GM19193 (cell line): Measurements from ENCODE around the gene SCN10A.

Source experiments
- POLR2A ChIP-seq: IDR thresholded peaks from 4 replicates; pipeline ENCODE4 v1.6.1; 2011; ENCODE audit not compliant: insufficient read depth, insufficient read length; ENCODE audit errors: extremely low read depth

The SCN10A gene

DNA sequence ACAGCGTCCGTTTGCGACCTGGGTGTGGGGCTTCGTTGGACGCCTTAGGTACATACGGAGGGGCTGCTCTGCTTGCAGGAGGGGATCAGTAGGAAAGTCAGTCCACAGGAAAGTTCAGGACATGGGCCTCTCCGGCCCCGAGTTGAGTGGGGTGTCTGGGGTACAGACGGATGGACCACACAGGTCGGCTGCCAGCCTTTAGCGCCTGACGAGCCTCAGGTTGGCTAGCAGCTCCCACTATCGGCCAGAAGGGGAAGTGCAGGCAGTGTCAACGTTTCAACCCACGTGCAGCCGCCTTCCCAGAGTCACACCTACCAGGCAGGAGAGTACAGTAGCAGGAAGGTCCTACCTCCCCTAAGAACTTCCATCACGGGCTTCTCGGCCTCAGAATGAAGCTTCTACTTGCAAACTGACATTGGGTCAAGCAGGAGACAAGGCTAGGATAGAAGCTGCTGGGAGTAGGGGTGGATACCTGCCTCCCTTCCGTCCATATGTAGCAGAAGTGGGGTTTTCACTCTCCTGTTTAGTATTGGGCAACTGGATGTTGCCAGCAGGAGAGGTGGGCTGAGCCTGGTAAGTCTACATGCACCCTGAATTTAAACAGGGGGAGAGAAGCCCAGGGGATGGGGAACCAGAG lies 164.7 kb downstream of the SCN10A start:
- no peak for TF ChIP-seq POLR2A

GRCh38 chr3:38650248-38650951 lies 165.6 kb downstream of the SCN10A start:
- no peak for TF ChIP-seq POLR2A

- no peak for TF ChIP-seq POLR2A
Observed at GRCh38 chr3:38649500-38650247, 166.3 kb downstream of the SCN10A start, which contains the start of gene SCN5A. Gene SCN5A (minus strand): TSS chr3:38649687. CDS start chr3:38633307, 16,380 bp downstream.

DNA sequence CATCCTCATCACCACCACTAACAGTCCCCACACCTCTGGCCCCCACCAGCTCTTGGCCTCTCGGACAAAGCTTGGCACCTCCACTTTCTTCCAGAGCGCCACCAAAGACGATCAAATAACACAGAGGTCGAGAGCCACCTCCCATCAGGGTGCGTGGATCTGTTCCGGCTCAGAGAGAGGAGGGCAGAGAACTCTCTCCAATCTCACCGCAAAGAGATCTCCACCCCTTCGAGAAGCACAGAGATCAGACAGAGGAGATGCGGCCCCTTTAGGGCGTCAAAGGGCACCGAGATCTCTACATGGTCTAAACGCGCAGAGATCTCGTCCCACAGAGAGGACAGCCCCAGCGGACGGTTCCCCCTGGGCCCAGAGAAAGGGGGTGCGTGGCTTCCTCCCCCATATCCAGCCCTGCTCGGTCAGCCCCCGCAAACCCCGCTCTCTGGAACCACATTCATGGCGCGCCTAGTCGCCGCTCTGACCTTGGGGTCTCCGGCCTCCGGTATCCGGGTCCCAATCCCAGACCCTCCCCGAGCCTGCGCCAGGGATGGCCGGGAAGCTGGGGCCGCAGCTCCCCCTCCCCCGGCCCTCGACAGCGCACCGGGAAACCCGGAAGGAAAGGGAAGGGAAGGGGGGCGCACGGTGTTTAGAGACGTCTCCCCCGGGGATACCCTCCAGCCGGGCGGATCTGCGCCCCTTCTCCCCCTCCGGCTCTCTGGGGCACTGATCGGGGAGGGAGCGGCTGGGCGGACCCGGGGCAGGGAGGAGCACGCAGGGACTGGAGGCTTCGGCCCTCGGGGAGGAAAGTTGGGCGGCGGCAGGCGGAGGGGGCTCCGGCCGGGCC lies 167.1 kb downstream of the SCN10A start:
- TF ChIP-seq POLR2A: no peak

GRCh38 chr3:38648024-38648658 lies 167.9 kb downstream of the SCN10A start:
- TF ChIP-seq POLR2A: no peak

DNA sequence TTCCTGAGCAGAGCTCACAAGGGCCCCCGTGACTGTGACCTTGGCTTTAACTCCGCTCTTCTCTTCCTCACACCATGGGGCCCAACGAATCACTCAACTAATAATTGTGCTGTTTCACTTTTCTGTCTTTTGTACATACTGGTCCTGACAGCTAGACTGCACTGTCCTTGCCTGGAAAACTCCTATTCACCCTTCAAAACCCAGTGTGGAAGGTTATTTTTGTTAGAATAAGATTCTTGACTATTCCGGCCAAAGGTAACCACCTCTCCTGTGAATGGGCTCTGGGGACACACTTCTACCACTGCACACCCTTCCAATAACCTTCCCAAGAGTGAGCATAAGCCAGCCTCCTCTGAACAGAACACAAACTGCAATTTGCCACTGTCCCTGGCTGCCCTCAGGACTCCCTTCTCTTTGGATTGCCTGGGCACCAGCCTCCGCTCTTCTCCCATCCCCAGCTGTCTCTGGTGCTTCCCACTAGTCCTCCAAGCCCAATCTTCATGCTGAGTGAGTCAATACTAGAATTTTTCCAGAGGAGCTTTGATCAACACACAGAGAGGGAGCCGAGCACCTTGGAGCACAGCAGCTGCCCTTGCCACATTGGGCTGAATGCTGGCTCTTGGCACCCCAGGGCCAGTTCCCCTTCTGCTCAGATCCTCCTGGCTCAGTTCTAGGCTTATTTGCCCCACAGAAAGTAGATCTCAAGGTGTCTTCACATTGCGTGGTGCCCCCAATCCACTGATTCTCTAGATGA lies 168.6 kb downstream of the SCN10A start:
- no peak for TF ChIP-seq POLR2A
